H1 (cell line): ENCODE results near the gene IPO13. TPM values are rescaled to one million over a fixed set of nuclear protein-coding genes. Genes with fewer than 3 reads are reported as not detected.

Experiments used
- EZH2 ChIP-seq: fragments of 200-600 bp; sonication (generic); IDR thresholded peaks from 2 replicates; pipeline ENCODE4 v1.7.1; 2012; ENCODE audit warnings: low read depth, mild to moderate bottlenecking, moderate library complexity, low read length, inconsistent platforms; ENCODE audit not compliant: severe bottlenecking
- PHF8 ChIP-seq: fragments of 200-600 bp; sonication (generic); conservative IDR thresholded peaks from 2 replicates; pipeline ENCODE4 v1.7.1; 2012; ENCODE audit warnings: low read depth, mild to moderate bottlenecking, inconsistent platforms, low read length, moderate library complexity
- RNF2 ChIP-seq: fragments of 200-900, 300-1000 bp; sonication (generic); IDR thresholded peaks from 2 replicates; pipeline ENCODE4 v1.7.1; 2016; ENCODE audit warnings: borderline replicate concordance, low read depth, mild to moderate bottlenecking, antibody characterized with exemption, low read length; ENCODE audit not compliant: poor library complexity, severe bottlenecking; ENCODE audit errors: missing control alignments
- SIRT6 ChIP-seq: IDR thresholded peaks from one replicate; pipeline ENCODE4 v1.7.1; 2012; ENCODE audit warnings: low read length, inconsistent platforms
- polyA plus RNA-seq, 7 experiments: library from polyadenylated mRNA; depleted of rRNA in 3 of 7; stranded (reverse) in 5 of 7; unstranded in 2 of 7; fragments of >200 nt in 5 of 7; fragments of 200-250 nt in 2 of 7; gene quantifications; 1 replicate in 5 of 7; 2 replicates in 1 of 7; 4 replicates in 1 of 7; pipeline versions ENCODE4 v1.2.1 to v1.2.3, GENCODE V29; 2011 to 2013; ENCODE audit warnings: missing spikeins in 2 of 7, mixed read lengths in 2 of 7
- total RNA-seq: library from RNA; stranded (reverse); fragmentation: NEBNext Ultra II Directional; extraction: Animal tissue kit (Norgen Biotek cat#: 25700); gene quantifications from 2 replicates; pipeline ENCODE4 v1.2.1, GENCODE V29; 2021
- TF ChIP-seq, protein P1 (sequence below): fragments of 300-600 bp; sonication (generic); IDR thresholded peaks from 2 replicates; pipeline ENCODE4 v1.7.1; 2012; ENCODE audit warnings: low read length, moderate library complexity, mild to moderate bottlenecking, inconsistent platforms; ENCODE audit not compliant: insufficient replicate concordance
- TF ChIP-seq, protein P2 (sequence below): IDR thresholded peaks from 2 replicates; pipeline ENCODE4 v1.6.1; 2012; ENCODE audit warnings: inconsistent platforms
- TF ChIP-seq, protein P3 (sequence below): IDR thresholded peaks from 2 replicates; pipeline ENCODE4 v1.6.1; 2012; ENCODE audit warnings: low read length, inconsistent platforms

Gene IPO13
- total and polyA plus RNA-seq, 2 of the 8 experiments (the other 6 are each of a cell fraction or from before 2014, with no cell fraction given): 23.0 to 27.0 TPM

DNA sequence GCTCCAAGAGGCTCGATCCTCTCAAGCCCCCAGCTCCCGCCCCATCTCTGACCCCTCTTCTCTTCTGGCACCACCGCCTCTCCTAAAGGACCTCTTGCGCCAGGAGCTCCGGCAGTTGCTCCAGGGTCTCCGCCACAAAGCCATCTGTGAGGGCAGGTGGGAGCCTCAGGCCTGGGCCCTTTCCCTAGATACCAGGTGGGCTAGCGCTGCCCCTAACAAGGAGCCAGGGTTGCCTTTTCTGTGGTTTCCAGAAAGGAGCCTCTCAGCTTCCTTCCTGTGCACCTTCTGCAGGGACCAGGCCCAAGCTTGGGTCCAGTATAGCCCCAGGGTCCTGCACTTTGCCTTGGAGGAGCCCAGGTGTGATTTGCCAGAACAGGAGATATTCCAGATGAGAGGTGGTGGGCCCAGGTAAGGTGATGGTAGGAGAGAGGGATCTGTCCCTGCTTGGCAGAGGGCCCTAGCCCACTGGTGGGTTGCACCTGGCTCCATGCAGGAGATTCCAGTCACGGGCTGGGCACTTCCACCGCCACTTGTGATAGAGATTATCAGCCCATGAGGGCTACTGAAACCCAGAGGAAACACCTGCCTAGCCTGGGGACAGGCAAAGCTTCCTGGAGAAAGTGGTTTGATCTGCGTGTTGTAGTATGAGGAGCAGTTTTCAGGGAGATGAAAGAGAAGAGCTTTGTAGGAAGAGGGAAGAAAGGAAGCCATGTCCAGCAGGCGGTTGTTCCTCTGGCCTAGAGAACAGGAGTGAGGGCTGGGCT is 45.7 kb downstream of the IPO13 start (continued):
- TF ChIP-seq, protein P1, sequence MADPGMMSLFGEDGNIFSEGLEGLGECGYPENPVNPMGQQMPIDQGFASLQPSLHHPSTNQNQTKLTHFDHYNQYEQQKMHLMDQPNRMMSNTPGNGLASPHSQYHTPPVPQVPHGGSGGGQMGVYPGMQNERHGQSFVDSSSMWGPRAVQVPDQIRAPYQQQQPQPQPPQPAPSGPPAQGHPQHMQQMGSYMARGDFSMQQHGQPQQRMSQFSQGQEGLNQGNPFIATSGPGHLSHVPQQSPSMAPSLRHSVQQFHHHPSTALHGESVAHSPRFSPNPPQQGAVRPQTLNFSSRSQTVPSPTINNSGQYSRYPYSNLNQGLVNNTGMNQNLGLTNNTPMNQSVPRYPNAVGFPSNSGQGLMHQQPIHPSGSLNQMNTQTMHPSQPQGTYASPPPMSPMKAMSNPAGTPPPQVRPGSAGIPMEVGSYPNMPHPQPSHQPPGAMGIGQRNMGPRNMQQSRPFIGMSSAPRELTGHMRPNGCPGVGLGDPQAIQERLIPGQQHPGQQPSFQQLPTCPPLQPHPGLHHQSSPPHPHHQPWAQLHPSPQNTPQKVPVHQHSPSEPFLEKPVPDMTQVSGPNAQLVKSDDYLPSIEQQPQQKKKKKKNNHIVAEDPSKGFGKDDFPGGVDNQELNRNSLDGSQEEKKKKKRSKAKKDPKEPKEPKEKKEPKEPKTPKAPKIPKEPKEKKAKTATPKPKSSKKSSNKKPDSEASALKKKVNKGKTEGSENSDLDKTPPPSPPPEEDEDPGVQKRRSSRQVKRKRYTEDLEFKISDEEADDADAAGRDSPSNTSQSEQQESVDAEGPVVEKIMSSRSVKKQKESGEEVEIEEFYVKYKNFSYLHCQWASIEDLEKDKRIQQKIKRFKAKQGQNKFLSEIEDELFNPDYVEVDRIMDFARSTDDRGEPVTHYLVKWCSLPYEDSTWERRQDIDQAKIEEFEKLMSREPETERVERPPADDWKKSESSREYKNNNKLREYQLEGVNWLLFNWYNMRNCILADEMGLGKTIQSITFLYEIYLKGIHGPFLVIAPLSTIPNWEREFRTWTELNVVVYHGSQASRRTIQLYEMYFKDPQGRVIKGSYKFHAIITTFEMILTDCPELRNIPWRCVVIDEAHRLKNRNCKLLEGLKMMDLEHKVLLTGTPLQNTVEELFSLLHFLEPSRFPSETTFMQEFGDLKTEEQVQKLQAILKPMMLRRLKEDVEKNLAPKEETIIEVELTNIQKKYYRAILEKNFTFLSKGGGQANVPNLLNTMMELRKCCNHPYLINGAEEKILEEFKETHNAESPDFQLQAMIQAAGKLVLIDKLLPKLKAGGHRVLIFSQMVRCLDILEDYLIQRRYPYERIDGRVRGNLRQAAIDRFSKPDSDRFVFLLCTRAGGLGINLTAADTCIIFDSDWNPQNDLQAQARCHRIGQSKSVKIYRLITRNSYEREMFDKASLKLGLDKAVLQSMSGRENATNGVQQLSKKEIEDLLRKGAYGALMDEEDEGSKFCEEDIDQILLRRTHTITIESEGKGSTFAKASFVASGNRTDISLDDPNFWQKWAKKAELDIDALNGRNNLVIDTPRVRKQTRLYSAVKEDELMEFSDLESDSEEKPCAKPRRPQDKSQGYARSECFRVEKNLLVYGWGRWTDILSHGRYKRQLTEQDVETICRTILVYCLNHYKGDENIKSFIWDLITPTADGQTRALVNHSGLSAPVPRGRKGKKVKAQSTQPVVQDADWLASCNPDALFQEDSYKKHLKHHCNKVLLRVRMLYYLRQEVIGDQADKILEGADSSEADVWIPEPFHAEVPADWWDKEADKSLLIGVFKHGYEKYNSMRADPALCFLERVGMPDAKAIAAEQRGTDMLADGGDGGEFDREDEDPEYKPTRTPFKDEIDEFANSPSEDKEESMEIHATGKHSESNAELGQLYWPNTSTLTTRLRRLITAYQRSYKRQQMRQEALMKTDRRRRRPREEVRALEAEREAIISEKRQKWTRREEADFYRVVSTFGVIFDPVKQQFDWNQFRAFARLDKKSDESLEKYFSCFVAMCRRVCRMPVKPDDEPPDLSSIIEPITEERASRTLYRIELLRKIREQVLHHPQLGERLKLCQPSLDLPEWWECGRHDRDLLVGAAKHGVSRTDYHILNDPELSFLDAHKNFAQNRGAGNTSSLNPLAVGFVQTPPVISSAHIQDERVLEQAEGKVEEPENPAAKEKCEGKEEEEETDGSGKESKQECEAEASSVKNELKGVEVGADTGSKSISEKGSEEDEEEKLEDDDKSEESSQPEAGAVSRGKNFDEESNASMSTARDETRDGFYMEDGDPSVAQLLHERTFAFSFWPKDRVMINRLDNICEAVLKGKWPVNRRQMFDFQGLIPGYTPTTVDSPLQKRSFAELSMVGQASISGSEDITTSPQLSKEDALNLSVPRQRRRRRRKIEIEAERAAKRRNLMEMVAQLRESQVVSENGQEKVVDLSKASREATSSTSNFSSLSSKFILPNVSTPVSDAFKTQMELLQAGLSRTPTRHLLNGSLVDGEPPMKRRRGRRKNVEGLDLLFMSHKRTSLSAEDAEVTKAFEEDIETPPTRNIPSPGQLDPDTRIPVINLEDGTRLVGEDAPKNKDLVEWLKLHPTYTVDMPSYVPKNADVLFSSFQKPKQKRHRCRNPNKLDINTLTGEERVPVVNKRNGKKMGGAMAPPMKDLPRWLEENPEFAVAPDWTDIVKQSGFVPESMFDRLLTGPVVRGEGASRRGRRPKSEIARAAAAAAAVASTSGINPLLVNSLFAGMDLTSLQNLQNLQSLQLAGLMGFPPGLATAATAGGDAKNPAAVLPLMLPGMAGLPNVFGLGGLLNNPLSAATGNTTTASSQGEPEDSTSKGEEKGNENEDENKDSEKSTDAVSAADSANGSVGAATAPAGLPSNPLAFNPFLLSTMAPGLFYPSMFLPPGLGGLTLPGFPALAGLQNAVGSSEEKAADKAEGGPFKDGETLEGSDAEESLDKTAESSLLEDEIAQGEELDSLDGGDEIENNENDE: no peak
- TF ChIP-seq, protein P2, sequence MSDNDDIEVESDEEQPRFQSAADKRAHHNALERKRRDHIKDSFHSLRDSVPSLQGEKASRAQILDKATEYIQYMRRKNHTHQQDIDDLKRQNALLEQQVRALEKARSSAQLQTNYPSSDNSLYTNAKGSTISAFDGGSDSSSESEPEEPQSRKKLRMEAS: no peak
- TF ChIP-seq, protein P3, sequence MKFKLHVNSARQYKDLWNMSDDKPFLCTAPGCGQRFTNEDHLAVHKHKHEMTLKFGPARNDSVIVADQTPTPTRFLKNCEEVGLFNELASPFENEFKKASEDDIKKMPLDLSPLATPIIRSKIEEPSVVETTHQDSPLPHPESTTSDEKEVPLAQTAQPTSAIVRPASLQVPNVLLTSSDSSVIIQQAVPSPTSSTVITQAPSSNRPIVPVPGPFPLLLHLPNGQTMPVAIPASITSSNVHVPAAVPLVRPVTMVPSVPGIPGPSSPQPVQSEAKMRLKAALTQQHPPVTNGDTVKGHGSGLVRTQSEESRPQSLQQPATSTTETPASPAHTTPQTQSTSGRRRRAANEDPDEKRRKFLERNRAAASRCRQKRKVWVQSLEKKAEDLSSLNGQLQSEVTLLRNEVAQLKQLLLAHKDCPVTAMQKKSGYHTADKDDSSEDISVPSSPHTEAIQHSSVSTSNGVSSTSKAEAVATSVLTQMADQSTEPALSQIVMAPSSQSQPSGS: 0 out of 2 replicates have a peak, but pooled peaks have one; percentile 65
- TF ChIP-seq EZH2 (no peak), RNF2 (no peak), PHF8 (no peak), SIRT6 (no peak)
